LoVo (cell line): Measurements from ENCODE around the gene CREM.

Experiments used
- DNase-seq: peaks from one replicate; pipeline ENCODE4 v3.0.0-alpha.2; 2016; ENCODE audit warnings: low spot score

Gene CREM

DNA sequence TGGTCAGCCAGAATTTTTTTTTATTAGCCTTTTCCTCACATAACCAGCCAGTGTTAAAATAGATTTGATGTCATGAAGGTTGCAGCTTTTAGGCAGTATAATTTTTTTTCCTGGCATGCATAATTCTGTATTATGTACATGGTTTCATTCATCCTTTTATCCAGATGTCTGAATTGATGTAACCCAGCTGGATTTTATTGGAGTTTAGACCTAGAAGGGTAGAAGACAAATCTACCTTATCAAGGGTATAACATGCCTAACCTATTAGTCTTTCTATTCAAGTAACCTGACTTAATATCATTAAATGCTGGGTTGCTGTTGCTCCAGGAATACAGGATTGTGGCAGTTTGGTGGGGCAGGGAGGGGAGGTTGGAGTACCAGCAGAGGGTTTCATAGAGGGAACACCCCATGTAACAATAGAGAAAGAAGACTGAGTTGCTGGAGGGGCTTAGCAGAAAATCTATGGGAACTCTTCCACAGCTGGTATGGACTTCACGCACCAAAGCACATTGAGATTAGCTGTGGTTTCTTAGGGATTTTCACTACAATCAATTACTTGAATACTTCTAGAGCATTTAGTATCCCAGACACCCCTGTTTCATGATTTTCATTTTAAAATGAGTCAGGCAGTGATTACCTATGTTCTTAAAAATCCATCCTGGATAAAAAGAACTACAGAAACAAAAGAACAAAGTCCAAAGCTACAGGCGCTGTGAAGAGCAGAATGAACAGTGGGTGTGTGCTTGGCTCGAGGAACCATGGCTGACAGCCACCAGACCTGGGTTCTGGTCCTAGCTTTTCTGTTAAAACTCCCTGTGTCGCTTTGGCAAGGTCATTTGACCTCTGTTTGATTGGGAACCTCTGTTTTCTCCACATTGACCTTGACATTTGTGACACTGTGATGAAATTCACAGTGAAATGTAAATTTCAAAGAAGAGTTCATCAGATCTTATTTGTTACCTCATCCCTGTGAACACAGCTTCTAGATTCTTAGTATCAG lies 93.5 kb downstream of the CREM start:
- no peak for DNase-seq

GRCh38 chr10:35223016-35223415 lies 96.4 kb downstream of the CREM start:
- no peak for DNase-seq

GRCh38 chr10:35224045-35224740 lies 97.5 kb downstream of the CREM start:
- DNase-seq = no peak

GRCh38 chr10:35225204-35225603 lies 98.6 kb downstream of the CREM start:
- no peak for DNase-seq

- DNase-seq = no peak
Measured at GRCh38 chr10:35226507-35226906, 99.9 kb downstream of the CREM start.

GRCh38 chr10:35228058-35228457 lies 101.4 kb downstream of the CREM start:
- no peak for DNase-seq

DNA sequence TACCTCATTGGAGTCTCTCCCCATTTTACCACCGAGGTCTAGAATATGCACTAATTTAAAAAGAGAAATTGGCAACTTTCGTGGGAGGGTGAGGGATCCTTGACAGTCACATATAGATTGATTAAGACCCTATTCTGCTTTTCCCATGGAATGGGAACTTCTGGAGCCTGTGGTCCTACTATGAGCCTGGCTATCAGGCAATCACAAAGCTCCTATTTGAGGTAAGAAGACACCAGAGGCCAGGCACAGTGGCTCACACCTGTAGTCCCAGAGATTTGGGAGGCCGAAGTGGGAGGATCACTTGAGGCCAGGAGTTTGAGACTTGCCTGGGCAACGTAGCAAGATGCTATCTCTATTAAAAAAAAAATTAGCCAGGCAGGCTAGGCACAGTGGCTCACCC lies 105.0 kb downstream of the CREM start:
- no peak for DNase-seq

GRCh38 chr10:35232527-35232926 lies 105.9 kb downstream of the CREM start:
- DNase-seq = no peak

GRCh38 chr10:35234073-35234472 lies 107.4 kb downstream of the CREM start:
- DNase-seq = no peak

DNA sequence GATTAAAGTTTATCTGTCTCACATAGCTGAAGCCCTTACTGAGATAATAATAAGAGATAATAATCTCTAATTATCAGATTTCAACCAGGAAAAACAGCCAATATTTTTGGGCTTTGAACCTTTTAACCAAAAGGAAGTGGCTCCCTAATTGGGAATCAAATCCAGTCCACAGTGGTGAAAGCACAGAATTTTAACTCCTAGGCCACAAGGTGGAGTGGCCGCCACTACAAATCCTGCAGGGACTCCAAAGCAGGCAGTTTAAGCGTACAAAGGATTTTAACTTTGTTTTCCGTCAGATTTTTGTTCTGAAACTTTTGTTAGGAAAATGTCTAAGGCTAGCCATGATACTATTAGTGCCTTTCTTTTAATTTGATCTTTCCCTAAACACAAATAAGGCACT lies 110.1 kb downstream of the CREM start:
- DNase-seq = no peak

- DNase-seq = no peak
Measured at GRCh38 chr10:35237766-35238512, 111.3 kb downstream of the CREM start.

GRCh38 chr10:35244549-35244948 lies 117.9 kb downstream of the CREM start:
- no peak for DNase-seq

DNA sequence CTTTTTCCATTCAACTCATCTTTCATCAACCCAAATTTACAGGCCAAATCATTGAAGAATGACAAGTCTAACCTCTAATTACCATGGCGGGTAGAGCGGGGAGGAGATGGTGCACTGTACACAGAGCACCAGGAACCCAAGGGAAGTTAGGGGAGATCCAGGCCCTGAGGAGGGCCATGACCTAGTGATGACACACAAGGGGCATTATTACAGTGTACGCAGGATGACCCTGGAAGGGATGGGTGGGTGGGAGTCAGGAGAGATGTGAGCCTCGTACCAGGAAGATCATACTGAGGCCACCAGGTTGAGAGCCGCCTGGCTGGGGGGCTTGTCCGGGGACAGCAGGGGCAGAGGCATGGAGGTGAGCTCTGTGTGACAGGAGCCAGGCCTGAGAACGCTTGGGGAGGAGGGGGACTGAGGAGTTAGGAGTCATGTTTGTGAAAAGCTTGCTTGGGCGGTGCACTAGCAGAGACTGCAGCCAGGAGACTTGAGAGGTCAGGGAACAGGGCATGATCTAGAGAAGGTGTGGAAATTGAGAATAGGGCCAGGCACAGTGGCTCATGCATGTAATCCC lies 120.2 kb downstream of the CREM start:
- no peak for DNase-seq

DNA sequence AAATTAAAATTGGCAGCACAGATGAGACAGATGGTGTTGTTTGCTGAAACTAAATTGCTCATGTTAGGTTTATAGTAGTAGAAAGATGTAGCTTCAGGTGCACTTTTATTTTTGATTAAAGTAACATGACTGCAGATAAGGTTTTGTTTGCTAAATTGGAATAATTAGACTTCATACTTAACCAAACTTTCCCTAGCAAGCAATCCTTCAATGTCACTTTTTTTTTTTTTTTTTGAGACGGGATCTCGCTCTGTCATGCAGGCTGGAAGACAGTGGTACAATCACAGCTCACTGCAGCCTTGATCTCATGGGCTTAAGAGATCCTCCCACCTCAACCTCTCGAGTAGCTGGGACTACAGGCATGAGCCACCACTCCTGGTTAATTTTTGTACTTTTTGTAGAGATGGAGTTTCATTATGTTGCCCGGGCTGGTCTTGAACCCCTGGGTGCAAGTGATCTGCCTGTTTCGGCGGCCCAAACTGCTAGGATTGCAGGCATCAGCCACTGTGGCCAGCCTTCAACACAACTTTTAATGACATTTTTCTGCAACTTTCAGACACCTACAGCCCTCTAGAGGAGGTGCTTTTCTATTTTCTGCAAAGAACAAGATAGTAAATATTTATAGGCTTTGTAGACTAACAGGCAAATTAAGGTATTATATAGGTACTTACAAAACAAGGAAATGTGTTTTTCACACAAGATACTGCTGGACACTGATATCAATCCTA lies 124.9 kb downstream of the CREM start:
- DNase-seq = no peak

DNA sequence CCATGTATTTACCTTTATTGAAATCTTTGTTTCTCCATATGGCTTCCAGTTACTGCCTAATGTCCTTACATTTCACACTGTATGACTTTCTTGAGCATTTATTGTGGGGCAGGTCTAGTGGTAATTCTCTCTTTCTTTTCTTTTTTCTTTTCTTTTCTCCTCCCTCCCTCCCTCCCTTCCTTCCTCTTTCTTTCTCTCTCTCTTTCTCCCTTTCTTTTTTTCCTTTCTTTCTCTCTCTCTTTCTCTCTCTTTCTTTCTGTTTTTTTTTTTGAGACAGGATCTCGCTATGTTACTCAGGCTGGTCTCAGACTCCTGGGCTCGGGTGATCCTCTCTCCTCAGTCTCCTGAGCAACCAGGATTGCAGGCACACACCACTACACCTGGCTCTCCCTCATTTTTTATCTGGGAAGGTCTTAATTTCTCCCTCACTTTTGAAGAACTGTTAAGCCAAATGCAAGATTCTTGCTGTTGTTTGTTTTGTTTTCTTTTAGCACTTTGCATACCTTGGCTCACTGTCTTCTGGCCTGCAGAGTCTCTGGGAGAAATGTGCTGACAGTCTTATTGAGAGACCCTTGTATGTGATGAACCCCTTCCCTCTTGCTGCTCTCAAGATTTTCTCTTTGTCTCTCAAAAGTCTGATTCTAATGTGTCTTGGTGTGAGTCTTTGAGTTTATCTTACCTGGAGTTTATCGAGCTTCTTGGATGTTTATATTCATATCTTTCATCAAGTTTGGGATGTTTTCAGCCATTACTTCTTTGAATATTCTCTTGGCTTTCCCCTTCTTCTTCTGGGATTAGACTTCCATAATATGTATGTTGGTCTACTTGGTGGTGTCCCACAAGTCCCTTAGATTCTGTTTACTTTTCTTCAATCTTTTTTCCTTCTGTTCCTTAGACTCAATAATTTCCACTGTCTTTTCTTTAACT lies 130.7 kb downstream of the CREM start:
- no peak for DNase-seq

GRCh38 chr10:35259769-35260397 lies 133.2 kb downstream of the CREM start:
- DNase-seq = peak; percentile 5

- DNase-seq = no peak
Measured at GRCh38 chr10:35262436-35262835, 135.8 kb downstream of the CREM start.
